HG02588 (cell line): ENCODE data around the gene GOLGA1.
A peak's percentile ranks its signal among the peaks of the same experiment; 100 is the strongest.
"Not testable (repeated sequence)": the region's sequence is repeated elsewhere in the genome, so short reads cannot be mapped to it uniquely, and the experiment has no call there.

Source experiments
- ATAC-seq: cut with Tn5 transposase; IDR thresholded peaks from one replicate; pipeline ENCODE4 v1.9.1; 2021; ENCODE audit warnings: mild to moderate bottlenecking, moderate library complexity; ENCODE audit not compliant: unreplicated experiment

GOLGA1 gene

DNA sequence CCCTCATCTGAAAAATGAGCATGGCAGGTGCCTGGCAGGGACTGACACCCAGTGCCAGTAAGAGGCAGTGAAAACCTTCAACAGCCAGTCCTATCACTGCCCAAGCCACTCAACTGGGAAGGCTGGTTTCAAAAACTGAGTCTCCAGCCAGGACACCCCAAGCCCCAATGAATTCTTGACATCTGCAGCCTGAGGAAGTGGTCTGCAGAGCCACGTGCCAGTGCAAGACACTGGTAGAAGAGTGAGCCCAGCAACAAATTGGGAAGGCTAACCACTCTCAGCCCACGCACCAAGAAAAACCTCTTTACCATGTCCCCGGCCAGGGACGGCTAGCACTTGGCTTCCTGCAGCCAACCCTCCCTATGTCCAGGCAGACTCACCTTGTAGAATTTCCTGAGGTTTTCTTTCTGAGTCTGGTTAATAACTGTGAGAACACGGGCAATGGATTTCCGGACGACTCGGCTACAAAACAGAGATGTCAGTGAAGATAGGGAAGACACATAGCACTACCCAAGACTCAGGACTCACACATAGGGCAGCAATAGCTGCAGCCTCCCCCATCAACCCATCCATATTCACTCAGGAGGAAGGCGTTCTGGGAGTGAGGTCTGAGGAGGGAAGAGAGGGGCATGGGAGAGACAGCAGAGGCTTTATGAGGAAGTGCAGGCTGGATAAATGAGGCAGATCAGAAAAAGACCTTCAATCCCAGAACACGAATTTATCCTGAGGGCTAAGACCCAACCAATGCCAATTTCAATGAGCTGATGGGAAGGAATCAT lies 80.9 kb downstream of the GOLGA1 start:
- no peak for ATAC-seq

GRCh38 chr9:124858330-124859046 lies 82.4 kb downstream of the GOLGA1 start:
- ATAC-seq = no peak

GRCh38 chr9:124857533-124858162 lies 83.2 kb downstream of the GOLGA1 start:
- ATAC-seq = no peak

DNA sequence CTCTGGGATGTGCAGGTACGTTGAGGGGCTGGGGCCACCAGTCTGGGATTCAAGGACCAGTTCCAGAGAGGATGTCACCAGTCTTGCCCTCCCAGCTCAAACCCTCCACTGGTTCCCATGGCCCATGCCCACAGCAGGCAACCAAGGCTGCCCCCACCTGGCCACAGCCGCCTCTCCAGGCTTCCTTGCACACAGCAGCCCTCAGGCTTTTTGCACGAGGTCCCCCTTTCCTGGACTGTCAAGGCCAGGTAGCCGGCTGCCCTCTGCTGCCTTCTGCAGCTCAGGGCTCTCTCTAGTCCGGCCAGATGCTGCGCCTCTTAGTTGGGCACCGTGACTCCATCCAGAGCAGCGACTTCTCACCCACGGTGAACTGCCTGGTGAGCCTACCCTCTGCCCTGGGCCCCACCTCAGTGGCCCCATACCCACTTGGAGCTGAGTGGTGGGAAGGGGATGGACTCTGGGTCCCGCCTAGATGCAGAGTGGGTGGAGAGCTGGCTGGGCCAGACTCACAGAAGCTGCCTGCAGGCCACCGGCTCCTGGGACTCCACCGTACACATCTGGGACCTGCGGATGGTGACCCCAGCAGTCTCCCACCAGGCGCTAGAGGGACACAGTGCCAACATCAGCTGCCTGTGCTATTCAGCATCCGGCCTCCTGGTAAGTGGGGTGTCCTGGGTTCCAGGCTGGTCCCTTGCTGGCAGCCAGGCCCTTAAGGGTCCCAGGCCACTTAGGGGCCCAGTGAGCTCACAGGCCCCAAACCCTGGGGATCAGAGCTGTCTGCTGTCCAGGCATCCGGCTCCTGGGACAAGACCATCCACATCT lies 84.7 kb downstream of the GOLGA1 start:
- ATAC-seq = no peak

DNA sequence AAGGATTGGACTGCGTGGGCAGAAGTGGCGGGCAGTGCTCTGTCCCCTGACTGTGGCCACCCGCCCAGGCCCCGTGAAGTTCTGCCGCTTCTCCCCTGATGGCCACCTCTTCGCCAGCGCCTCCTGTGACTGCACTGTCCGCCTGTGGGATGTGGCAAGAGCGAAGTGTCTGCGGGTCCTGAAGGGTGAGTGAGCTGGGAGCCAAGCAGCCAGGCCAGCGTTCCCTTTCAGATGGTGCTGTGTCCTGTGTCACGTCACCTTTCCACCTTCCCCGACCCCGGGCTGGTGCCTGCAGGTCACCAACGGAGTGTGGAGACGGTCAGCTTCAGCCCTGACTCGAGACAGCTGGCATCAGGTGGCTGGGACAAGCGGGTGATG lies 85.3 kb downstream of the GOLGA1 start:
- no peak for ATAC-seq

DNA sequence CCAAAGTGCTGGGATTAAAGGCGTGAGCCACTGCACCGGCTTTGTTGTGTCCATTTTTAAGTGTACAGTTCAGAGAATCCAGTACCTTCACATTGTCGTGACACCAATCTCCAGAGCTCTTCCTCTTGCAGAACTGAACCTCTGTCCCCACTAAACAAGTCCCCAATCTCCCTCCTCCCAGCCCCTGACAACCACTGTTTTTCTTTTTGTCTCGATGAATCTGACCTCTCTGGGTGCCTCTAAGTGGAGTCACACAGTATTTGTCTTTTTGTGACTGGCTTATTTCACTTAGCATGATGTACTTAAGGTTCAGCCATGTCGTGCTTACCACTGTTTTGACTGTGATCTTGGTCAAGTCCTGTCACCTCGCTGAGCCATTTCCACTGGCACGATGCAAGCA lies 86.1 kb downstream of the GOLGA1 start:
- no peak for ATAC-seq

DNA sequence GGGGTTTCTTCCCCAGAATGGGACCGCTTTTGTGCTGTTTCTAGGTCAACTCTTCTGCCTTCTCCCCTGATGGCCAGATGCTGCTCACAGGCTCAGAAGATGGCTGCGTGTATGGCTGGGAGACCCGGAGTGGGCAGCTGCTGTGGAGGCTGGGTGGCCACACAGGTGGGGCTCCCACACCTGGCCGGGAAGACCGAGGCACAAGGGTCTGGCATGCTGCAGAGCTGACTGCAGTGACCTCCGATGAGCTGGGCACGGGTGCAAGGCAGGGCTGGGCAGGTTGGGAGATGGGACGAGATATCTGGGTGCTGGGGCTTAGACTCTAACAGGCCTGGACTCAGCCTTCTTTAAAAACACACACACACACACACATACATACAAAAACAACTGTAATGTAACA lies 86.7 kb downstream of the GOLGA1 start:
- no peak for ATAC-seq

GRCh38 chr9:124853605-124854143 lies 87.2 kb downstream of the GOLGA1 start:
- ATAC-seq = no peak

DNA sequence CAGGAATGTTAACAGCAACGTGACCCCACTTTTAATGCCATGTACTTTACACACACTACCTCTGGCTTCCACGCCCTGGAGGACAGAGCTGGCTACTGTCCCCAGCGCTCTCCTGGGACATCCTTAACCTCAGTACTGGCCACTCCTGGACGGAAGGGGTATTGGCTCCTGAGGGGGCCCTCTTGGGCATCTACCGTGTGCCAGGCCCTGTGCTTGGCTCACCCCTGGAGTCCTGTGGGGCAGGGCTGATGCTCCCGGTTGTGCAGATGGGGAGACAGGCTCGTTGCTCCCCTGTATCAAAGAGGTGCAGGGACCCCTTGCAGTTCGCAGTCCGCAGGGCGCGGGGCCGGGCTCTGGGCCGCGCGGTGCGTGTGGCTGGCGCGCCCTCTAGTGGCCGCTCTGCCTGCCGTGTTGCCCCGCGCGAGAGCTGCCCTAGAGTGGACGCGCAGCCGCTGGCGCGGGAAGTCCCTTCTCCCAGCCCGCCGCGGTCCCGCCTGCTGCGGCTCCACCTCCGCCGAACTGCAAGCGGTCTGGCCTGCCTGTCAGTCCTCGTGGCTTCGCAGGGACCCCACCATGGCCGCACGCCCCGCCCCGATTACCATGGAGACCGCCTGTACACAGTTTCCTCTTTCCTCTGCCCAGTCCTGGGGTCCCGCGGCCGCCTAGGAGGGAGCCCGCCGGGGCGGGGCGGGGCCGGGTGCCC lies 87.9 kb downstream of the GOLGA1 start, which contains the start of gene WDR38:
WDR38 (plus strand) TSS at position 632 of the 703 bp plus-strand sequence. CDS start 72 bp downstream, outside the sequence.
- peak; percentile 81 for ATAC-seq

- ATAC-seq = no peak
Measured at GRCh38 chr9:124852121-124852828, 88.6 kb downstream of the GOLGA1 start.

DNA sequence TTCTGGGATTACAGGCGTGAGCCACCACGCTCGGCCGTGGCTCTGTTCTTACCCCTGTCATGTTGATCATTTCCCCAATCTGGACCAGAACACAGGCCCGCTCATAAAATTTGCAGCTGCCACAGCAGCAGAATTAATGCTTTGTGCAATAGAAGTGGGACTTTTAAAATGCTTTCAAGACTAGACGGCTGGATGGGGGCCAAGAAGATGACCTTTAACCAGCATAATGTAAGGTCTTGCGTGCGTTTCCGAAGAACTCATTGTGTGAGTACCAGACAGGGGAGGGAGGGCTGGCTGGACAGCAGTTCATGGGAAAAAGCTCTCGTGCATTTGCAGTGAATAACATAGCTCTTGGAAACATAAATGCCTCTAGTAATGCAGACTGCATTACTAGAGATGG lies 91.1 kb downstream of the GOLGA1 start:
- no peak for ATAC-seq

DNA sequence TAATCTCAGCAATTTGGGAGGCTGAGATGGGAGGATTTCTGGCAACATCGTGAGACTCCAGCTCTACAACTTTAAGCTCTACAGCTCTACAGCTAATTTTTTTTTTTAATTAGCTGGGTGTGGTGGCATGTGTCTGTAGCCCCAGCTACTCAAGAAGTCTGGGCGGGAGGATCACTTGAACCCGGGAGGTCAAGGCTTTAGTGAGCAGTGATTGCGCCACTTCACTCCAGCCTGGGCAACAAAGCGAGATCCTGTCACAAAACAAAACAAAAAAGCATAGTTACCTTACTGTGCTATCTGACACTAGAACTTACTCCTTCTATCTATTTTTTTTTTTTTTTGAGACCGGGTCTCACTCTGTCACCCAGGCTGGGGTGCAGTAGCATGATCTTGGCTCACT lies 93.9 kb downstream of the GOLGA1 start:
- no peak for ATAC-seq

- not testable (repeated sequence) for ATAC-seq
Measured at GRCh38 chr9:124846467-124846866, 94.4 kb downstream of the GOLGA1 start.

- no peak for ATAC-seq
Measured at GRCh38 chr9:124844291-124844690, 96.6 kb downstream of the GOLGA1 start.

DNA sequence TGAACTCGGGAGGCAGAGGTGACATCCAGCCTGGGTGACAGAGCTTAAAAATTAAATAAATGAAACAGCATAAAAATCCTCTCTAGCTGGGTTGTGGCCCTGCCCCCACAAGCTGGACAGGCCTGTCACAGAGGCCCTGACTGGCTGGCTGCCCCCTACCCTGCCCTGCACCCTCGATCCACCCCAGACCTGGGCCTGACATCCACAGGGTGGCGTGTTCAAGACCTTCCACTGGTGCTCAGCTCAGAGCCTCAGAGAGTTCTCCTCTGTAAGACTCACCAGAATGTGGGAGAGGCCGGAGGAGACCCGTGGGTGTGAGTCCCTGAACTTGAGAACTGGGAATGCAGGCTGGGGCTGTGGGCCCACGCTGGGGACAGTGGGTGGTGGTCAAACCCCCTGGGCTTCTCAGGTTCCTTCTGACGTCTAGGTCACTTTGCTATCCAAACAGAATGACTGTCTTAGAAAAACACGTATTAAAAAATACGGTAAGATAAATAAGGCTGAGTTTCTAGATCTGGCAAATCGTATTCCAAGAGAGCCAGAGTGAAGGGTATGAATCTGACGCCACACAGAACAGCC lies 97.3 kb downstream of the GOLGA1 start:
- no peak for ATAC-seq

GRCh38 chr9:124841075-124841821 lies 99.6 kb downstream of the GOLGA1 start:
- no peak for ATAC-seq

DNA sequence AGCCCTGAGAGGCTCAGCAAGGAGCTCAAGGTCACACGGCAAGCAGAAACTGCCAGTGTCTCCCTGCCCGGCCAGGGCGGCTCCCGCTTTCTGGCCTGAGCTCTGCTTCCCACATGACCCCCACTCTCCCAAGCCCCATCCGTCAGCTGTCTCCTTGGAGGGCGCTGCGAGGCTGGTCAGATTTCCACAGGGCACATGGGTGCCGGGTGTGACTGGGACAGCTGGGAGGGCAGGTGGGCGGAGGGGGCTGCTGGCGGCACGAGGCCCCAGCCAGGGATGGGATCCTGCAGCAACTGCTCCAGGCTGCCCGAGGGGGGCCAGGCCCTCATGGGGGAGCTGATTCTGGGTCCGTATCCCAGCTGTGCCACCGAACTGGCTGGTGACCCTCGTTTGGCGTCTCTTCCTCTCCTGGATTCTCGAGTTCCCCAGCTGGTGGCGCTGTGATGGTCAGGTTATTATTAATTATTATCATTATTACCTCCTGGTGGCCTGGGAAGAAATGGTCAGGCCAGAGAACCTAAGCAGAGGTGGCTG lies 100.5 kb downstream of the GOLGA1 start:
- no peak for ATAC-seq

DNA sequence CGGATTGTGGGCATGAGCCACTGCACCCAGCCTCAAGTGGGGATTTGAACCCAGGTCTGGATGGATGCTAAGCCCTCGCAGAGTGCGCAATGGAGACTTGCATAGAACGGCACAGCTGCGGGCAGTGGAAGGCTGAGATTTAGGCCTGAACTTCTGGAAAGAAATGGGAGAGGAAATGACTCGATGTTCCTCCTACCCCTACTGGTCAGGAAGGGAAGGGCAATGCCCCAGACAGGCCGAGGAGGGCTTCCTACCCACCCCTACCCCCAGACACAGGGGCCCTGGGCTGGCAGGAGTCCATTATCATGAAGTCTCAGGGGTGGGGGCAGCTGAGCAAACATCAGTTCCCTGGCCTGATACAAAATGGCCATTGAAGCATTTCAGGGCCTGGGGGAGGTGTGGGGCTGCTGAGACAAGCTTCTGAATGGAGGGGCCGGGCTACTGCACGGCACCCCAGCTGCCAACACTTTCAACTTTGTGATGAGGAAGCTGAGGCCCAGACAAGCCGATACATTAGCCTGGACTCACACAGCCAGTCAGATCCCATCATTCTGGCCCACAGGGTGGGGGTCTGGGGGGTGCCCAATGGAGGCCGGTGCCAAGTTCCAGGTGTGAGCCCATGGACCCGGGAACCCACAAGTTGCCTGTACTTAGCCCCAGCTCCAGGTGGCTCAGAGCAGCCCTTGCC lies 101.1 kb downstream of the GOLGA1 start:
- ATAC-seq = no peak
